GM12878 (cell line): ENCODE measurements around the gene PDE11A. TPM values are rescaled to one million over a fixed set of nuclear protein-coding genes. Genes with fewer than 3 reads are reported as not detected.

Source experiments
- ATAC-seq: fragments of 200-7000 bp; cut with Tn5 transposase; 3 replicates; pipeline ENCODE4 v1.9.1; 2020; ENCODE audit warnings: mild to moderate bottlenecking, moderate library complexity
- BruUV-seq: library from RNA; stranded (reverse); fragments of 400-500 nt; replicated peaks from 2 replicates; lab custom pipeline; 2021; lab: Mats Ljungman, UMichigan
- CTCF ChIA-PET: fragments of 300-600 bp; sonication (Branson Sonifier 250); formaldehyde crosslinking; extraction: SDS; loops from one replicate; lab custom pipeline; 2021; ENCODE audit warnings: inconsistent platforms; lab: Yijun Ruan, JAX
- POLR2A ChIA-PET: fragments of 350-600 bp; formaldehyde crosslinking; extraction: SDS; loops from one replicate; lab custom pipeline; 2021; ENCODE audit warnings: inconsistent platforms; lab: Charles Lee
- RAD21 ChIA-PET: fragments of 300-600 bp; sonication (Branson Sonifier 250); formaldehyde crosslinking; loops from one replicate; lab custom pipeline; 2023; ENCODE audit warnings: antibody characterized with exemption; ENCODE audit not compliant: unreplicated experiment; lab: Charles Lee
- SMC1A ChIA-PET: fragments of 300-600 bp; sonication (Branson Sonifier 250); formaldehyde crosslinking; loops from one replicate; lab custom pipeline; 2023; ENCODE audit not compliant: unreplicated experiment, uncharacterized antibody; lab: Charles Lee
- DNase-seq: peaks from one replicate; pipeline ENCODE4 v3.0.0-alpha.2; 2011; ENCODE audit warnings: low read depth, low spot score
- FAIRE-seq: peaks from 3 replicates; lab custom pipeline; 2011; peaks lifted over from hg19 to GRCh38; lab: Jason Lieb, UNC
- H2AFZ ChIP-seq: 2 replicates; pipeline ENCODE4 v1.6.0; 2011; ENCODE audit warnings: low read depth, low read length, control low read depth; ENCODE audit not compliant: control insufficient read depth
- H3K27ac ChIP-seq: 2 replicates; pipeline ENCODE4 v1.5.1; 2011; ENCODE audit warnings: control low read depth; ENCODE audit not compliant: control insufficient read depth, insufficient read depth
- H3K27me3 ChIP-seq, 2 experiments: replicated peaks in 1 of 2; 2 replicates each; pipeline versions ENCODE4 v1.6.0 to v1.6.1; 2011; ENCODE audit warnings: low read length in 1 of 2; ENCODE audit not compliant: control insufficient read depth in 2 of 2, insufficient read depth in 2 of 2
- H3K36me3 ChIP-seq, 2 experiments: 2 replicates each; pipeline ENCODE4 v1.5.1; 2011; ENCODE audit warnings: low read length in 1 of 2; ENCODE audit not compliant: control insufficient read depth in 2 of 2, insufficient read depth in 2 of 2
- H3K4me1 ChIP-seq: 2 replicates; pipeline ENCODE4 v1.6.1; 2011; ENCODE audit warnings: mild to moderate bottlenecking, low read length, moderate library complexity, mixed read lengths; ENCODE audit not compliant: control insufficient read depth, insufficient read depth
- H3K4me2 ChIP-seq: 2 replicates; pipeline ENCODE4 v1.6.0; 2011; ENCODE audit warnings: control low read depth; ENCODE audit not compliant: control insufficient read depth, insufficient read depth
- H3K4me3 ChIP-seq: fragments of 200-600 bp; sonication (generic); 2 replicates; pipeline ENCODE4 v1.5.1; 2016
- H3K79me2 ChIP-seq: 2 replicates; pipeline ENCODE4 v1.6.0; 2011; ENCODE audit warnings: low read length; ENCODE audit not compliant: control insufficient read depth, insufficient read depth
- H3K9ac ChIP-seq: 2 replicates; pipeline ENCODE4 v1.8.0; 2011; ENCODE audit warnings: low read length, control low read depth, mixed read lengths; ENCODE audit not compliant: control insufficient read depth, insufficient read depth
- H3K9me3 ChIP-seq: replicated peaks from 3 replicates; pipeline ENCODE4 v1.5.1; 2011; ENCODE audit warnings: mild to moderate bottlenecking, low read length; ENCODE audit not compliant: control insufficient read depth, insufficient read depth
- H4K20me1 ChIP-seq: 2 replicates; pipeline ENCODE4 v1.6.0; 2011; ENCODE audit not compliant: control insufficient read depth, insufficient read depth
- CBX3 ChIP-seq: fragments of 200-600 bp; sonication (generic); IDR thresholded peaks from 2 replicates; pipeline ENCODE4 v1.6.1; 2016; ENCODE audit warnings: low read depth, borderline replicate concordance
- CHD1 ChIP-seq: IDR thresholded peaks from 2 replicates; pipeline ENCODE4 v1.6.1; 2012; ENCODE audit warnings: low read depth, low read length, improper control_type of control experiment
- CREM ChIP-seq: IDR thresholded peaks from 2 replicates; pipeline ENCODE4 v1.6.1; 2014; ENCODE audit warnings: antibody characterized with exemption, low read depth
- DPF2 ChIP-seq: fragments of 450-650 bp; IDR thresholded peaks from 2 replicates; pipeline ENCODE4 v1.6.1; 2017; ENCODE audit warnings: mild to moderate bottlenecking
- FOS ChIP-seq: IDR thresholded peaks from 3 replicates; pipeline ENCODE4 v1.6.1; 2011; ENCODE audit warnings: borderline replicate concordance; ENCODE audit not compliant: insufficient read length; ENCODE audit errors: extremely low read depth
- GABPA ChIP-seq: IDR thresholded peaks from 2 replicates; pipeline ENCODE4 v1.6.1; 2014; ENCODE audit warnings: antibody characterized with exemption, low read depth, mild to moderate bottlenecking, inconsistent platforms
- JUND ChIP-seq: IDR thresholded peaks from 2 replicates; pipeline ENCODE4 v1.6.1; 2012; ENCODE audit warnings: low read depth, mild to moderate bottlenecking, low read length, improper control_type of control experiment, moderate library complexity
- NRF1 ChIP-seq: conservative IDR thresholded peaks from 2 replicates; pipeline ENCODE4 v1.6.1; 2011; ENCODE audit warnings: mild to moderate bottlenecking, low read depth, low read length, improper control_type of control experiment
- POLR2A ChIP-seq: IDR thresholded peaks from 2 replicates; pipeline ENCODE4 v1.6.1; 2011; ENCODE audit warnings: low read depth, mild to moderate bottlenecking, low read length
- REST ChIP-seq: IDR thresholded peaks from 2 replicates; pipeline ENCODE4 v1.6.1; 2012; ENCODE audit warnings: mild to moderate bottlenecking, low read depth, low read length
- SMAD1 ChIP-seq: fragments of 450-650 bp; IDR thresholded peaks from 2 replicates; pipeline ENCODE4 v1.6.1; 2018; ENCODE audit warnings: mild to moderate bottlenecking, low read depth; ENCODE audit not compliant: partially characterized antibody
- WRNIP1 ChIP-seq: IDR thresholded peaks from 2 replicates; pipeline ENCODE4 v1.6.1; 2011; ENCODE audit warnings: low read depth, low read length, improper control_type of control experiment, borderline replicate concordance
- ZZZ3 ChIP-seq: IDR thresholded peaks from 2 replicates; pipeline ENCODE4 v1.6.1; 2011; ENCODE audit warnings: low read depth; ENCODE audit not compliant: control insufficient read depth, insufficient read length
- WGBS: methylation state at CpG from one replicate; pipeline ENCODE4 v1.1.6; 2016; ENCODE audit warnings: low lambda C conversion rate; ENCODE audit not compliant: insufficient replicate concordance, insufficient coverage; ENCODE audit errors: missing lambda C conversion rate; 5-methylcytosine and 5-hydroxymethylcytosine counted together
- in situ Hi-C: fragments of 300-500 bp; cut with MboI; formaldehyde crosslinking; loops from 9 replicates; pipeline ENCODE4 v1.14.3; 2018; ENCODE audit warnings: mixed read lengths
- intact Hi-C: fragments of 100-400 bp; cut with micrococcal nuclease; formaldehyde crosslinking; loops from one replicate; pipeline ENCODE4 v1.14.2; 2022; ENCODE audit not compliant: unreplicated experiment
- polyA plus RNA-seq, 11 experiments: library from polyadenylated mRNA; depleted of rRNA in 4 of 11; unstranded in 6 of 11; stranded (reverse) in 5 of 11; fragments of >200 nt; fragmentation: Nextera tagmentation in 4 of 11; fragmentation: Illumina TruSeq in 1 of 11; extraction: Ambion mirVana in 4 of 11; extraction: Trizol in 1 of 11; gene quantifications; 1 replicate in 1 of 11; 2 replicates in 10 of 11; pipeline versions ENCODE4 v1.2.1 to v1.2.3, GENCODE V29; 2011 to 2016; ENCODE audit warnings: inconsistent platforms in 2 of 11, missing spikeins in 2 of 11, low read depth in 1 of 11
- total RNA-seq, 4 experiments: library from RNA; depleted of rRNA in 3 of 4; stranded (reverse); fragments of >200 nt in 3 of 4; fragmentation: Illumina TruSeq in 1 of 4; extraction: Trizol in 1 of 4; gene quantifications; 2 replicates each; pipeline versions ENCODE4 v1.2.1 to v1.2.3, GENCODE V29; 2013 to 2021
- TF ChIP-seq, protein P1 (sequence below): fragments of 450-650 bp; formaldehyde crosslinking; IDR thresholded peaks from 2 replicates; pipeline ENCODE4 v1.4.0; 2020; ENCODE audit warnings: mild to moderate bottlenecking, moderate library complexity
- TF ChIP-seq, protein P2 (sequence below): IDR thresholded peaks from 2 replicates; pipeline ENCODE4 v1.6.1; 2011; ENCODE audit warnings: low read depth, mild to moderate bottlenecking, low read length, moderate library complexity, borderline replicate concordance; ENCODE audit errors: extremely low read depth
- TF ChIP-seq, protein P3 (sequence below): fragments of 450-650 bp; IDR thresholded peaks from 2 replicates; pipeline ENCODE4 v1.6.1; 2016; ENCODE audit warnings: mild to moderate bottlenecking

The PDE11A gene
- total and polyA plus RNA-seq, 10 of the 15 experiments (the other 5 are each of a cell fraction or from before 2014, with no cell fraction given), result 0.01 to 0.17 (median 0.06) TPM; not detected in 5

GRCh38 chr2:178108176-178108575 lies 35.6 kb upstream of the PDE11A start:
- H3K4me2 ChIP-seq, result no peak overlapping the region
- no peak for TF ChIP-seq WRNIP1
- TF ChIP-seq, protein P1, sequence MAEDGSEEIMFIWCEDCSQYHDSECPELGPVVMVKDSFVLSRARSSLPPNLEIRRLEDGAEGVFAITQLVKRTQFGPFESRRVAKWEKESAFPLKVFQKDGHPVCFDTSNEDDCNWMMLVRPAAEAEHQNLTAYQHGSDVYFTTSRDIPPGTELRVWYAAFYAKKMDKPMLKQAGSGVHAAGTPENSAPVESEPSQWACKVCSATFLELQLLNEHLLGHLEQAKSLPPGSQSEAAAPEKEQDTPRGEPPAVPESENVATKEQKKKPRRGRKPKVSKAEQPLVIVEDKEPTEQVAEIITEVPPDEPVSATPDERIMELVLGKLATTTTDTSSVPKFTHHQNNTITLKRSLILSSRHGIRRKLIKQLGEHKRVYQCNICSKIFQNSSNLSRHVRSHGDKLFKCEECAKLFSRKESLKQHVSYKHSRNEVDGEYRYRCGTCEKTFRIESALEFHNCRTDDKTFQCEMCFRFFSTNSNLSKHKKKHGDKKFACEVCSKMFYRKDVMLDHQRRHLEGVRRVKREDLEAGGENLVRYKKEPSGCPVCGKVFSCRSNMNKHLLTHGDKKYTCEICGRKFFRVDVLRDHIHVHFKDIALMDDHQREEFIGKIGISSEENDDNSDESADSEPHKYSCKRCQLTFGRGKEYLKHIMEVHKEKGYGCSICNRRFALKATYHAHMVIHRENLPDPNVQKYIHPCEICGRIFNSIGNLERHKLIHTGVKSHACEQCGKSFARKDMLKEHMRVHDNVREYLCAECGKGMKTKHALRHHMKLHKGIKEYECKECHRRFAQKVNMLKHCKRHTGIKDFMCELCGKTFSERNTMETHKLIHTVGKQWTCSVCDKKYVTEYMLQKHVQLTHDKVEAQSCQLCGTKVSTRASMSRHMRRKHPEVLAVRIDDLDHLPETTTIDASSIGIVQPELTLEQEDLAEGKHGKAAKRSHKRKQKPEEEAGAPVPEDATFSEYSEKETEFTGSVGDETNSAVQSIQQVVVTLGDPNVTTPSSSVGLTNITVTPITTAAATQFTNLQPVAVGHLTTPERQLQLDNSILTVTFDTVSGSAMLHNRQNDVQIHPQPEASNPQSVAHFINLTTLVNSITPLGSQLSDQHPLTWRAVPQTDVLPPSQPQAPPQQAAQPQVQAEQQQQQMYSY (CRISPR knock-in tag), result no peak
- no peak for TF ChIP-seq GABPA
- no peak for TF ChIP-seq NRF1
- TF ChIP-seq, protein P2, sequence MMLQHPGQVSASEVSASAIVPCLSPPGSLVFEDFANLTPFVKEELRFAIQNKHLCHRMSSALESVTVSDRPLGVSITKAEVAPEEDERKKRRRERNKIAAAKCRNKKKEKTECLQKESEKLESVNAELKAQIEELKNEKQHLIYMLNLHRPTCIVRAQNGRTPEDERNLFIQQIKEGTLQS, result no peak
- TF ChIP-seq ZZZ3, result no peak
- TF ChIP-seq FOS, result no peak
- TF ChIP-seq JUND, result no peak
- TF ChIP-seq CHD1, result no peak
- no peak for TF ChIP-seq SMAD1
- TF ChIP-seq, protein P3, sequence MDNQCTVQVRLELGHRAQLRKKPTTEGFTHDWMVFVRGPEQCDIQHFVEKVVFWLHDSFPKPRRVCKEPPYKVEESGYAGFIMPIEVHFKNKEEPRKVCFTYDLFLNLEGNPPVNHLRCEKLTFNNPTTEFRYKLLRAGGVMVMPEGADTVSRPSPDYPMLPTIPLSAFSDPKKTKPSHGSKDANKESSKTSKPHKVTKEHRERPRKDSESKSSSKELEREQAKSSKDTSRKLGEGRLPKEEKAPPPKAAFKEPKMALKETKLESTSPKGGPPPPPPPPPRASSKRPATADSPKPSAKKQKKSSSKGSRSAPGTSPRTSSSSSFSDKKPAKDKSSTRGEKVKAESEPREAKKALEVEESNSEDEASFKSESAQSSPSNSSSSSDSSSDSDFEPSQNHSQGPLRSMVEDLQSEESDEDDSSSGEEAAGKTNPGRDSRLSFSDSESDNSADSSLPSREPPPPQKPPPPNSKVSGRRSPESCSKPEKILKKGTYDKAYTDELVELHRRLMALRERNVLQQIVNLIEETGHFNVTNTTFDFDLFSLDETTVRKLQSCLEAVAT, result no peak
- TF ChIP-seq CREM, result no peak
- TF ChIP-seq REST, result no peak
- TF ChIP-seq POLR2A, result no peak
- no peak for TF ChIP-seq DPF2
- no peak for TF ChIP-seq CBX3
- TF ChIP-seq, all 136 proteins: peak for 0
- Histone ChIP-seq H3K9ac (no peak overlapping the region), H3K36me3 (no peaks in the 10 kb centered on the region), H3K27me3 (no peaks in the 10 kb centered on the region; a peak in 1 of 4 replicates), H3K9me3 (no peaks in the 10 kb centered on the region), H3K4me1 (no peaks in the 10 kb centered on the region), H3K79me2 (peaks cover 9% of the 10 kb centered on the region), H3K4me3 (no peak overlapping the region), H3K27ac (no peak overlapping the region), H4K20me1 (no peaks in the 10 kb centered on the region), H2AFZ (no peak overlapping the region)
- intact Hi-C loops, result no loop called here
- 74% methylated on average over 21 of the region's 21 CpGs for WGBS
- ChIA-PET CTCF (interaction anchor here (0.5 to 0.9 kb wide), 3 partner anchors 214 to 345 kb away, joined by 3 read pairs; no protein-coding TSS in a partner anchor), POLR2A (interaction anchor here (0.7 kb wide), 1 partner anchor 307 kb away, joined by 6 read pairs; no protein-coding TSS in a partner anchor), RAD21 (interaction anchor here (0.9 kb wide), 1 partner anchor 172 kb away, joined by 3 read pairs; no protein-coding TSS in a partner anchor), SMC1A (no interaction called here)
- DNase-seq, result no peak
- ATAC-seq, result no peak
- BruUV-seq, result no TSS peak
- FAIRE-seq, result no peak
- in situ Hi-C loops, result no loop called here
